Type B pancreatic cell (in vitro differentiated cells): Measurements from ENCODE around the gene BCL2A1. TPM values are rescaled to one million over a fixed set of nuclear protein-coding genes. Genes with fewer than 3 reads are reported as not detected.

Experiments
- DNase-seq: peaks from one replicate; pipeline ENCODE4 v3.0.0; 2021; ENCODE audit warnings: mixed read lengths; ENCODE audit not compliant: unreplicated experiment; ENCODE audit errors: extremely low spot score
- H3K27ac Mint-ChIP-seq: 2 replicates; pipeline ENCODE4 v1.8.0; 2021; ENCODE audit warnings: mild to moderate bottlenecking, mixed read lengths
- H3K27me3 Mint-ChIP-seq: 2 replicates; pipeline ENCODE4 v1.8.0; 2021; ENCODE audit warnings: mixed read lengths
- H3K36me3 Mint-ChIP-seq: 2 replicates; pipeline ENCODE4 v1.8.0; 2021; ENCODE audit warnings: mixed read lengths
- H3K4me1 Mint-ChIP-seq: one replicate; pipeline ENCODE4 v1.8.0; 2021; ENCODE audit warnings: mixed read lengths; ENCODE audit not compliant: unreplicated experiment
- H3K4me3 Mint-ChIP-seq: 2 replicates; pipeline ENCODE4 v1.8.0; 2021; ENCODE audit warnings: mild to moderate bottlenecking, mixed read lengths
- H3K9me3 Mint-ChIP-seq: 2 replicates; pipeline ENCODE4 v1.8.0; 2021; ENCODE audit warnings: mixed read lengths
- total RNA-seq: library from RNA; stranded (reverse); gene quantifications from 2 replicates; pipeline ENCODE4 v1.2.1, GENCODE V29; 2021; ENCODE audit warnings: low replicate concordance
- TF ChIP-seq, protein P1 (sequence below): fragments of 200-600 bp; sonication (generic); conservative IDR thresholded peaks from 2 replicates; pipeline ENCODE4 v1.5.0; 2021; ENCODE audit warnings: antibody characterized with exemption, mild to moderate bottlenecking

Gene BCL2A1
- total RNA-seq, 1 donor from 2014 or later, result not detected

DNA sequence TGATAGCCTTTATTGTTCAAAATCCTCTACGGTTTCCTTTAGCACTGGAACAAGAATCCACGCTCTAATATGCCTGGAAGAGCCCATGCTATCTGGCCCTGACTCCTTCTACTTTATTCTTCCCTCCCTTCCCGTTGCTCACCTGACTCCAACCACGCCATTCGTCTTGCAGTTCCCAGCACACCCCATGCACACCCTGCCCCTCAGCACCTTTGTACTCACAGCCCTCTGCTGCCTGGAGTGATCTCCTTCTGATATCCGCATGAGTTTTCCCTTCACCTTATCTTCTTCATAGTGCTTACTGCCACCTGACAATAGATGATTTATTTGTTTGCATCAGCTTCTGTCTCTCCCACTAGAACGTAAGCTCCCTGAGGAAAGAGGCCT, 16.6 kb upstream of the BCL2A1 start:
- Mint-ChIP-seq H3K27me3 (peaks cover 3% of the 10 kb centered on the region), H3K27ac (no peak overlapping the region), H3K4me1 (peaks cover under 1% of the 10 kb centered on the region), H3K4me3 (no peak overlapping the region), H3K9me3 (no peaks in the 10 kb centered on the region), H3K36me3 (no peaks in the 10 kb centered on the region)
- TF ChIP-seq, protein P1, sequence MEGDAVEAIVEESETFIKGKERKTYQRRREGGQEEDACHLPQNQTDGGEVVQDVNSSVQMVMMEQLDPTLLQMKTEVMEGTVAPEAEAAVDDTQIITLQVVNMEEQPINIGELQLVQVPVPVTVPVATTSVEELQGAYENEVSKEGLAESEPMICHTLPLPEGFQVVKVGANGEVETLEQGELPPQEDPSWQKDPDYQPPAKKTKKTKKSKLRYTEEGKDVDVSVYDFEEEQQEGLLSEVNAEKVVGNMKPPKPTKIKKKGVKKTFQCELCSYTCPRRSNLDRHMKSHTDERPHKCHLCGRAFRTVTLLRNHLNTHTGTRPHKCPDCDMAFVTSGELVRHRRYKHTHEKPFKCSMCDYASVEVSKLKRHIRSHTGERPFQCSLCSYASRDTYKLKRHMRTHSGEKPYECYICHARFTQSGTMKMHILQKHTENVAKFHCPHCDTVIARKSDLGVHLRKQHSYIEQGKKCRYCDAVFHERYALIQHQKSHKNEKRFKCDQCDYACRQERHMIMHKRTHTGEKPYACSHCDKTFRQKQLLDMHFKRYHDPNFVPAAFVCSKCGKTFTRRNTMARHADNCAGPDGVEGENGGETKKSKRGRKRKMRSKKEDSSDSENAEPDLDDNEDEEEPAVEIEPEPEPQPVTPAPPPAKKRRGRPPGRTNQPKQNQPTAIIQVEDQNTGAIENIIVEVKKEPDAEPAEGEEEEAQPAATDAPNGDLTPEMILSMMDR, result no peak
- DNase-seq, result no peak

DNA sequence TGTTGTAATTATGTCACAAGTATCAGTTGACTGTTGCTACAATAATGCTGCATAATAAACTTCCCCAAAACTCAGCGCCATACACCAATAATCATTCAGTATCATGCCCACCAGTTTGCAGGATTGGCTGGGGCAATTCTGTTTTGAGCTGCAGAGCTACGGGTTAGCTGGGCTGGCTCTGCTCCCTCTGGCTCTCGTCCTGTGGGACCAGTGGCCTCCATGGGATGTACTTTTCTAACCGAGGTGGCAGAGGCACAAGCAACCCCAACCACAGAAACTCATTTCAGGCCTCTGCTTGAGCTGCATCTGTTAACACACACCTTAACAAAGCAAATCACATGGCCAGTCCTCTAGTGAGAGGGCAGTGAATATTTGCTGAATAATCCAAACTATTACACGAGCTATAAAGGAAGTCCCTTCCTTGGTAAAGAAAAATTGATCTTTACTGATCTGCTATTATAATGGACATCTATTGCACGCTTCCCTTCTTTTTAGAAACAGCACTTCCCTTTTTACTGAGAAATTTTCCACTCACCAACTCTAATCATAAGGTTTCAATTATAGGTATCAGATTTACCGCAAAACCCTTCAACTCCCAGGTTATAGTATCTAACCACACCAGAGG, 10.9 kb upstream of the BCL2A1 start:
- Mint-ChIP-seq H3K27ac (no peak overlapping the region), H3K9me3 (no peaks in the 10 kb centered on the region)
- no peak for DNase-seq

DNA sequence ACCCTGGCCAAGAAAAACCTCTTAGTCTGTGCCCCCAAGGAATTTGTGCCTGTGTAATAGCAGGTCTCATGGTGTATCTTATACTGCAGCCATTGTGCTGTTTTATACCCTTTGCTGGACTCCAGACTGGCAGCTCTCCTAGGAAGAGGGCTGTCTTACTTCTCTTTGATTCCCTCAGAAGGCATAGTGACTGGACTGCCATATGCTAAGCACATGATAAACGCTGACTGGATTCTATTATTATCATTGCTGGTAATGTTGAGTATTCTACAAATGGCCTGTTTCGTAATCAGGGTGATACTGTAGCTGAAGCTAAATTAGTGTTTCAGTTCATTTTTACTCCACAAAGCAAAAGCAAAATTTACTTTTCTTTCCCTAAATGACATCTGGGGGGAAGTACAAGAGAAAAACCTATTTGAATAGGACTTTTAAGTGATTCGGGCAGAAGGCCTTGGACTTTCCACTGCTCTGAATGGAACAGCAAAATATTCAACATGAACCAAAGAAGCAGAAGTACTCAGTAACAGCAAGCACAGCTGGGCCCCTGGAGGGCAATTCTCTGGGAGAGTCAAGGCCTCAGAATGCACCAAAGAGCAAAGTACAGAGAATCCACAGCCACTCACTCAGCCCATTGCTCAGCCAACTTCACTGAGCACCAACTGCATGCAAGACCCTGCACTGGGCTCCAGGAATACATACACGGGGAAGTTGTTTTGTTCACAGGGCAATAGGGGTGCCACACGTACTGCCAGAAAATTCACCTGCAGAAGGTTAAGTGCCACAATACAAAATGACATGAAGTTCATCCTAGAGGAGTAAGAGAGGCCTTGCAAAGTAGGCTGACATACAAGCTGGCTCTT, 7.9 kb upstream of the BCL2A1 start:
- peak overlapping the region; percentile 4 for H3K27ac Mint-ChIP-seq
- DNase-seq, result no peak
- TF ChIP-seq, protein P1, result no peak

More for the DNA sequence above, 10.9 kb upstream of the BCL2A1 start:
- TF ChIP-seq, protein P1, result no peak
- peaks cover 20% of the 10 kb centered on the region for H3K4me1 Mint-ChIP-seq
- no peaks in the 10 kb centered on the region for H3K36me3 Mint-ChIP-seq
- peaks cover 3% of the 10 kb centered on the region for H3K27me3 Mint-ChIP-seq
- no peak overlapping the region for H3K4me3 Mint-ChIP-seq

DNA sequence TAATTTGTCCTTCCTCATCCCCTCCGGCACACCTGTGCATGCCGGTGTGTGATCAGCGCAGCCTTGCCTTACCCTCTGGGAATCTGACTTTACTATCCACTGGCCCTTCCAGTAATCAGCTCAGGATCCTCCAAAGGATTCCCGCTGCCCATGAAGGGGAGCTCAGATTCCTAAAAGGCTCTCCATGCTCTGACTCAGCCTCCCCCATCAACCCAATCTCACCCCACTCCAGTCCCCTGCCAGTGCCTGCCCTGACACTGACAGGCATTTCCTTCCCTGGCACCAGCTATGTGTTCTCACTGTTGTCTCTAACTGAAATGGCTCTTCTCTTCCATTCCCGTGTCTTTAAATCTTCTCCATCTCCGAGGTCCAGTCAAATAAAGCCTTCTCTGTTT, 7.3 kb upstream of the BCL2A1 start:
- DNase-seq, result no peak
- TF ChIP-seq, protein P1, result no peak
- Mint-ChIP-seq H3K27me3 (peaks cover 3% of the 10 kb centered on the region), H3K4me3 (no peak overlapping the region), H3K36me3 (no peaks in the 10 kb centered on the region), H3K27ac (peak overlapping the region; percentile 4), H3K9me3 (no peaks in the 10 kb centered on the region), H3K4me1 (peaks cover 20% of the 10 kb centered on the region)

More for the DNA sequence above, 7.9 kb upstream of the BCL2A1 start:
- H3K9me3 Mint-ChIP-seq, result no peaks in the 10 kb centered on the region
- no peaks in the 10 kb centered on the region for H3K36me3 Mint-ChIP-seq
- H3K4me3 Mint-ChIP-seq, result no peak overlapping the region
- peaks cover 20% of the 10 kb centered on the region for H3K4me1 Mint-ChIP-seq
- H3K27me3 Mint-ChIP-seq, result peaks cover 3% of the 10 kb centered on the region

DNA sequence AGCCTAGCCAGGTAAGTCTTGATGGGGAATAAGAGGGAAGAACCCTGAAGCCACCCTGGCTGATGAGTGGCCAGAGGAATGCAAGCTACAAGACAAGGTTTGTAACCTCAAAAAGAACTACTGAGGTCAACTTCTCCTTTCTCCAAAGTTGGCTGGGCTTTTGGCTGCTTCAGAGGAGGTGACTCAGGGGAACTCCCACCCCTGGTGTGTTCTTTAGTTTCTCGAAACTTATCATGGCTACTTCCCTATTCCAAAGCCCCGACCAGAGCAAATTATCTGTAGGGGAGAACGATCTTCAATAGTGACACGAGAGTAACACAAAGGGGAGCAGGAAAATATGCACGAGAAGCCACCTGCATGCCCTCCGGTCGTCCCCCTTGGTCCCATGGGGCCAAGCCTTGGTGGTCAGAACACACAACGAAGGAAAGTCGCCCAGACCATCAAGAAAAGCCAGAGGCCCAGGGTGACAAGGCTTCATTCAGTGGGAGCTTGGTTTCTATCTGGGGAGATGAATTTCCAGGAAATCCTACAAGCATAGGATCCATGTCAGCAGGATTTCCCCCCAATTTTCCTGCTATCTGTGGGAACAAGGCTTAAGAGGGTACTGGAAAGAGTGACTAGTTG, 6.5 kb upstream of the BCL2A1 start:
- H3K9me3 Mint-ChIP-seq, result no peaks in the 10 kb centered on the region
- TF ChIP-seq, protein P1, result no peak
- peaks cover 19% of the 10 kb centered on the region for H3K4me1 Mint-ChIP-seq
- no peak for DNase-seq
- H3K36me3 Mint-ChIP-seq, result no peaks in the 10 kb centered on the region
- peaks cover 3% of the 10 kb centered on the region for H3K27me3 Mint-ChIP-seq
- H3K27ac Mint-ChIP-seq, result no peak overlapping the region
- no peak overlapping the region for H3K4me3 Mint-ChIP-seq
